Skin epidermis (tissue), 12 donors: ENCODE results near the gene RALBP1.
A peak's percentile ranks its signal among the peaks of the same experiment; 100 is the strongest.

ENCODE experiments used
- H3K27ac ChIP-seq, 21 experiments: fragments of 200-600 bp; sonication (generic) in 11 of 21; one replicate each; pipeline ENCODE4 v1.5.0; 2020; ENCODE audit warnings: mild to moderate bottlenecking in 3 of 21, inconsistent platforms in 2 of 21, moderate library complexity in 2 of 21
- H3K4me3 ChIP-seq, 7 experiments: fragments of 200-600 bp; sonication (generic) in 2 of 7; one replicate each; pipeline ENCODE4 v1.5.0; 2020; ENCODE audit warnings: inconsistent platforms in 2 of 7, mild to moderate bottlenecking in 2 of 7, moderate library complexity in 1 of 7

Gene RALBP1

DNA sequence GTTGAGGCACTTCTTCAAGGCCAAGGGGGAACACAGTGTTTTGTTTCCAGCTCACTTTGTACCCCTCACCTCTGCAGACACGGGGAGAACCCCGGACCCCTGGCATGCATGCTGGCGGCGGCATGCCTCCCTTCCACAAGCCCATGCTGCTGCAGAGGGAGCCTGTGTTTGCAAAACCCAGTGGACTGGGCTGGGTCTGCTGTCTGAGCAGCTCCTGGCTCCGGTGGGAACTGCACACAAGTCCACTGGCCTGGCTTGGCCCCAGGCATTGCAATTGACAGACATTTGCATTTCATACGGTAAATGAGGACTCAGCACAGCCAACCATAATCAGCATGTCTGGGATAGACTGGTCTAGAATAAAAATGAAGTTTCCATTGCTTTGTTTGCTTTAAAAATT, 62.4 kb downstream of the RALBP1 start:
- Histone ChIP-seq H3K27ac (no peak overlapping the region), H3K4me3 (no peak overlapping the region)

DNA sequence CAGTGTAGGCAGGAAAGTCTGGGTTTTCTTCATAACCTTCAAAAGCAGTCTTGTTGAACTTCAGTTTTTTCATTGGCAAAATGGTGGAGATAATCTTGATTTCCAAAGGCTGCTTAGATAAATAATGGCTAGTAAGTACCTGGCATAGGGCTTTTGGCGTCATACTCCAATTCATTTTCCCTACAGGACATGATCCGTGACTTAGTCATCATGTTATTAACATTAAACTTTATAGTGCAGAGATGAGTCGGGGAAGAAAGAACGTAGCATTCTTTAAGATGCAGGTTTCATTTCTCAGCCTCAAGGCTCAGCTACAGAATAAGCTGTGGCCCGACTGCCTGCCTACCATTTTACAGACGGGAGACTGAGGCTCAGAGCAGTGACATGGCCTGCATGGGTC, 64.0 kb downstream of the RALBP1 start:
- Histone ChIP-seq H3K27ac (no peak overlapping the region), H3K4me3 (no peak overlapping the region)

DNA sequence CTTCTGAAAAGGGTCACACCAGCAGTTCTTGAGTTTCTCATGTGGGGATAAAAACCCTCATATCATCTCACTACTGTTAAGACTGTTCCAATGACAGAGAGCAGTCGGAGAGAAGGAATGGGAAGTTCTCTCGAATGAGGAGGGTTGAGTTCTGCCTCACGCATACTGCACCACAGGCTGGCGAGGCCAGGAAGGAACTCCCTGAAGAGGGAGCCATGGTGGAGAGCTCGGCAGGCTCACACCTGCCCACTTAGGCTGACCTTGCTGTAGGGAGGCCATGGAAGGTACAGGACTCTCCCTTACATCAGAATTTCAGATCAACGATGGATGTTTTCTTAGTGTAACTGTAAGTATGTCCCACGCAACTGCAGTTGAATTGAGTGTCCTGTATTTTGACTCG, 64.6 kb downstream of the RALBP1 start:
- no peak overlapping the region for H3K27ac ChIP-seq
- no peak overlapping the region for H3K4me3 ChIP-seq

DNA sequence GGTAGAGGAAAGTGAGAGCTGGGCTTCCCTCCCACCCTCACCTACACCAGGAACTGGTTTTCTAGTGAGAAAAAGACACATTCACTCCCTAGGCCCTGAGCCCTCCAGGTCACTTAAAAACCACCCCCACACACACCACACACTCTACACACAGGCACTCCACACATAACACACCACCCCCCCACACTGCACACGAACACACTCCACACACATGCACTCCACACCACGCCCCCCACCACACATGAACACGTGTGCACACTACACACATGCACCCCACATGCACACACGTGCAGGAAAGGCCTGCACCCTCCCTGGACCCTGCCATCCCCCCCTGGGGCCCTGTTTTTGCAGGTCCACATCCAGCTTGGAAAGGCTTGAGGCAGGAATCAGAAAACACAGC, 67.6 kb downstream of the RALBP1 start:
- H3K27ac ChIP-seq: no peak overlapping the region
- no peak overlapping the region for H3K4me3 ChIP-seq

DNA sequence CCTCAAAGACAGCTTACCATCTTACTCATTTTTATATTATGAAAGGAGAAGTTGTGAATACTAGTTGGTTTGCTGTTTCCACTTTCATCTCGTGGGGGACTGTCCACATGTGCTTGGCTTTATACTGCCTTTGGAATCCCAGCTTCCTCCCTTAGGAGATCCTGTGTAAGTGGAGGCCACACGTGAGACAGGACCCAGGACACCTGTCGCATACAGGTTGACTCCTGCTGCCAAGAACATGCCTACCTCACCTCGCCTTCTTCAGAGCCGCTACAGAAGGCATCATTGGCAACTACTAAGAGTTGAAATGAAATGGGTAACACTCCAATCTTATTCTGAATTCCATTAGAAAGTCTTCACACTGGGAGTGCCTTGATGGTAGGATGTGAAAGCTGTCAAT, 69.7 kb downstream of the RALBP1 start:
- H3K27ac ChIP-seq: no peak overlapping the region
- no peak overlapping the region for H3K4me3 ChIP-seq

DNA sequence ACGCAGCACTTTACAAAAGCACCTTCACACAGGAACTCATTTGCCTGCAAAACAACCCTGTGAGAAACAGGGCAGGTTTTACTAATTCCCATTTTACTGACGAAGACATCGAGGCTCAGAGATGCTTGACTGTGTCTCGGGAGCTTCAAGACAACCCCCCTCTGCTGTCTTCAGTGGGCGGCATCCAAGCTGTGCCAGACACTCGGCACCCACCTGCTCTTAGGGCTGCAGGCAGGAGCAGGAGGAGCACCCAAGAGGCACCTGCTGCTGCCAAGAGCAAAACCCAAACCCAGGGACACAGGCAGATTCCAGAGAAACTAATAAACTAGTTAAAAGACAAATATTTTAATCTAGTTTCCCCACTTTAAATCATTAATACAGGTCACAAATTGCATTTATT, 71.2 kb downstream of the RALBP1 start:
- Histone ChIP-seq H3K27ac (no peak overlapping the region), H3K4me3 (no peak overlapping the region)

DNA sequence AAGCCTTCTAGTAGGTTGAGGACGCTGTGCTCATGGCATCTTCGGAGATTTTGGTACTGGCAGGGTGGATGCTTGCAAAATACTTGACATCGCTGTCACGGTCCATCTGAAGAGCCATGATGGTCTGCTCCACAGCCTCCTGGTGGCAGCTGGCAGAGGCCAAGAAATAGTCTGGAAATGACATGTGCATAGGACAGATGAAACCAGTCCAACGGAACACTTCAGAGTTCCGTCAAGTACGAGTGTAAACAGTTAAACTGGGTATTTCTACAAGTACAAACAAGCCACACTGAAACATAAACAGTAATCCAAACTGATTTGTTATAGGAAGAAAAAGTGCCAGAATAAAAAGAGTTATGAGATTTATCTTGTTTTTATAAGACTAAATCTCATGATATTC, 72.5 kb downstream of the RALBP1 start:
- Histone ChIP-seq H3K4me3 (no peak overlapping the region), H3K27ac (no peak overlapping the region)

DNA sequence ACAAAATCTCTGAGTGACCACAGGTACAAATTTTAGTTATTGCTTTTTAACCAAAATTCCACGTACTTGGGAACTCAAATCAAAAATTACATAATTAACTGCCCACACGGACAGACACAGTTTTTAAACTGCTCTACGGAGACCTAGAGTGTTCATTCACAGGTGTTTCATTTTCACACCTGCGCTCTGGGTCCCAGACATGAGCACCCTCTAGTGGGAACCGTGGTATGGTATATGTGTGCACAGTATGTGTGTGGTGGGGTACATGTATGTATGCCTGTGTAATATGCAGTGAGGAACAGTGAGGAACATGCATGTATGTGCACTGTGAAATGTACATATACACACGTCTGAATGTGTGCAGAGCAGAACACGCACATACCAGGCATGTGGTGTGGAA, 74.1 kb downstream of the RALBP1 start:
- Histone ChIP-seq H3K27ac (no peak overlapping the region), H3K4me3 (no peak overlapping the region)

DNA sequence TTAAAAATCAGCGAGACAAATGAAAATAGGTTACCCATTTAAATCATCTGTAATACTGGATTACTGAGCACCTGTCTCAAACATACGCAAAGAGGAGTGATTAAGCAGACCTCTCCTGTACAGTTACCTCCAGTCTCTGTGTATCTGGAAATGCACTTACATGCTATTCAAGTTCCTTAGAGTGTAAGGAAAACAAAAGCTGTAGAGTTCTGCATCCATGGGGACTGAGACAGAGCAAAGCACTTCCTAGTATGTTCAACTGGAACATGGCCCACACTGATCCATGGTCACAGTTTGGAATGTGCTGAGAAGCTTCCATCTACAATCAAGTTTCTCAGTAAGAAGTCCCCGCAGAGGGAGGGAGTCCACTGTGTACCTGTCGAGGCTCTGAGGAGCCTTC, 75.1 kb downstream of the RALBP1 start:
- Histone ChIP-seq H3K4me3 (no peak overlapping the region), H3K27ac (no peak overlapping the region)

DNA sequence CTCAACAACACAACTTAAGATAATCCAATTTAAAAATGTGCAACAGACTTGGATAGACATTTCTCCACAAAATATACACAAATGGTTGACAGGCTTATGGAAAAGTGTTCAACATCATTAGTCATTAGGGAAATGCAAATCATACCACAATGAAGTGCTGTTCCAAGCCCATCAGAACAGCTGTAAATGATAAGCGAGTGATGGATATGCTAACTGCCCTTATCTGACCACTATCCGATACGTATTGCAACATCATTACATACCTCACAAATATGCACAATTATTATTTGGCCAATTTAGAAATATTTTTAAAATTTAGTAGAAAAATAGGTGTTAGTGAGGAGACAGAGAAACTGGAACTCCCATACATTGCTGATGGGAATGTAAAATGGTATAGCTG, 76.9 kb downstream of the RALBP1 start:
- no peak overlapping the region for H3K4me3 ChIP-seq

DNA sequence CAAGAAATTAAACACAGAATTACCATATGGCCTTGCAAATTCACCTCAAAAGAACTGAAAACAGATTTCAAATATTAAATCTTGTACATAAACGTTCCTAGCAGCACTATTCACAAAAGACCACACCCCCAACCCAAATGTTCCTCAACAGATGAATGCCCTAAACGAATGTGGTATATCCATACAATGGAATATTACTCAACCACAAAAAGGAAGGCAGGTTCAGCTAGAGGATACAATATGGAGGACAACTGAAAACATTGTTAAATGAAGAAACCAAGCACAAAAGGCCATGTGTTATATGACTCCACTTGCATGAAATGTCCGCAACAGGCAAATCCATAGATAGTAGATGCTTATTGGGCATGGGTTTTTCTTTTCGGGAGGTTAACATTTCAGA, 77.3 kb downstream of the RALBP1 start:
- Histone ChIP-seq H3K27ac (no peak overlapping the region), H3K4me3 (no peak overlapping the region)

More for the DNA sequence above, 76.9 kb downstream of the RALBP1 start:
- H3K27ac ChIP-seq: no peak overlapping the region

DNA sequence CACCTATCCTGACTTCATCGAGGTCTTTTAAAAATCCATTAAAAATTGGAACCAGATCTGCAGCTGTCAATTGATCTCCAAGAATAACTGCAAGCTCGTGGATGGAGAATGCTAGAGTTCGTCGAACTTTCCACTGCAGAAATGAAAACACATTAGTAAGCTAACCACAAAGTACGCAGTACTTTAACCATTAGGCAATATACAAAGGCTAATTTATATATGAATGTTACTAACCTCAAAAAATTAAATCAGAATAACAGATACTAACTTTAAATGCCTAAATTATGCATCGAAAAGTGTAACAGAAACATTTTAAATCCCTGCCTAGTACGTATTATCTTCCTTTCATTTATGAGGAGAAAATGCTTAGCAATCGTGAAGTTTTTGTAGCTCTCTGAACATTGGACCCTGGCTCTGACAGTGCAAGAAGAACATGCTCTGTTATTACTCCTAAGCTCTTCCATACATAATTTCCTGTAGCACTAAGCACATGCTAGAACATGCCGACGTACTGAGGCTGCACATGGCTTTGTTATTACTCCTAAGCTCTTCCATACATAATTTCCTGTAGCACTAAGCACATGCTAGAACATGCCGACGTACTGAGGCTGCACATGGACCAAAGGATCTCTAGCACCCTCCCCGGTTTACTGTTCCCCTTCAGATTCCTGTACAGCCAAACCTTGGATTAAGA, 82.1 kb downstream of the RALBP1 start:
- H3K27ac ChIP-seq: no peak overlapping the region
- H3K4me3 ChIP-seq: no peak overlapping the region

DNA sequence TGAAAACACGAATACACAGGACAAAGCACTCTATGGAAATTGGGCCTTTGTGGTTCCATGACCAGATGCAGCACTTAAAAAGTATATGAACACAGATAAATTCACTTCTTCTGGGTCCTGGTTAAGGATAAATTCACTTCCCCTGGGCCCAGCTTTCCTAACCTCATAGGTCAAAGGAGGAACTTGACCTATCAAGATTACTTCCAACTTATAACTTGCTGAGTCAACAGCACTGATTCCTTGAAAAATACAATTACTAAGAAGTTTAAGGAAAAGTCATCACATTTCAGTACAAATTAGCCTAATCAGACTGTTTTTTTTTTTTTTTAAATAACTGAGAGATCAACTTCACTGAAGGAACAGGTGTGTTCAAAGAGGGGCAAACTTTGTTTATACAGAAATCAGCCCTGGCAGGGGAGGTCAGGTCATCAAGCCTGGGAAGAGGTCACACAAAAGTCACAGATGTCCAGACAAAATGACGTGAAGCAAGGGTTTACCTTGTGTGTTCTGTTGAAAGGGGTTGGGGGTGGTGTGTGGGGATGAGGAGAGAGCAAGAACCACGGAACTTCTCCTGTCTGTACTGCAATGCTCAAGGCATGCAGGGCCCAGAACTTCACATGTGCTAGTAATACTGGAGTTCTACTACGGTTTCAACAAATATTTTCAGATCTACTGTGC, 83.2 kb downstream of the RALBP1 start:
- Histone ChIP-seq H3K4me3 (no peak overlapping the region), H3K27ac (no peak overlapping the region)

DNA sequence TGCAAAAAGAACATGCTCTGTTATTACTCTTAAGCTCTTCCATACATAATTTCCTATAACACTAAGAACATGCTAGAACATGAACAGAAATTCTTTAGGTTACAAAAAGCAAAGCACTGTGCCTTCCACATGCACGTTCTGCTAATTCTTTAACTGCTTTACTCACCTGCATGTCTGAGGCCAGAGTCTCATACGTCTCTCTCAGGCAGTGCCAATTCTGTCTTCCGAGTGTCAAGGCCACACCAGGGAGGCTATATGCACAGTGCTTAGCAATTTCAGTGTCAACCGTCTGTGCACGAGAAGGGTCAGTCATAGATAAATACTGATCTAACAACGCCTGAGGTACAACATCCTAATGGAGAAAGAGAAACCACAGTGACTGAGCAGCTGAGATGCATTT, 83.9 kb downstream of the RALBP1 start:
- no peak overlapping the region for H3K27ac ChIP-seq
- no peak overlapping the region for H3K4me3 ChIP-seq

DNA sequence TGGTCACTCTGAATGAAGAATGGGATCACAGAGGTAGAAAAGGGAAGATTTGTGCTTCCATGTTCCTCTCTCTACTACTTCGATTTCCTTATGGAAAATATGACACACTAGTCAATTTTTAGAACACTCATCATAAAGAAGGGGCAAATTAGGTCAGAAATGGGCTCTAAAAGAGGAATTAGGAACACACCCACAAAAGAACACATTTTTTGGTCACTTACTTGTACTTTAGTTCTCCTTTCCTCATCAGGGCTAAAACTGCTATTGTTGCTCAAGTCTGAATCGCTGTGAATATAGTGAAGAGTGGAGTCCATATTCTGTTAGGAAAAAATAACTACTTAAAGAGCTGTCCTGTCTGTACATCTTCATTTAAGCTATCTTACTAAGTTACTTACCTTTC, 86.4 kb downstream of the RALBP1 start:
- no peak overlapping the region for H3K27ac ChIP-seq

DNA sequence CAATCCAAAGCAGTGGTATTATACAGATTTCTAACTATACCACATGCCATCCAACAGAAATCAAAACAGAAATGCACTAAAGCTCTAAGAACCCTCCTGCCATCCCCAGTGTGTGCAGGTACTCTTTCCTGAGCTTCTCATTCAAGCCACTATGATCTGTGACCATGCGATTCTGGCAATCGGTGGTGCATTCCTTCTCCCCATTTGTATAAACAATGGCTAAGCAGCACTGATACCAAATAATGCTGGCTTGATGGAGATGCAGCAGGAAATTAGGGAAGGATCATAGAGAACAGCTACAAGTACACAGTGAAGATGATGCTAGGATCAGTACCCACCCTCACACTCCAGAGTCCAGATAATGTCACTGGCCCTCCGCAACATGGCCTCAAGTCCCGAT, 87.3 kb downstream of the RALBP1 start:
- H3K27ac ChIP-seq: peak overlapping the region in 1 of 21 experiments; percentile 18
- H3K4me3 ChIP-seq: no peak overlapping the region

More for the DNA sequence above, 86.4 kb downstream of the RALBP1 start:
- H3K4me3 ChIP-seq: no peak overlapping the region

DNA sequence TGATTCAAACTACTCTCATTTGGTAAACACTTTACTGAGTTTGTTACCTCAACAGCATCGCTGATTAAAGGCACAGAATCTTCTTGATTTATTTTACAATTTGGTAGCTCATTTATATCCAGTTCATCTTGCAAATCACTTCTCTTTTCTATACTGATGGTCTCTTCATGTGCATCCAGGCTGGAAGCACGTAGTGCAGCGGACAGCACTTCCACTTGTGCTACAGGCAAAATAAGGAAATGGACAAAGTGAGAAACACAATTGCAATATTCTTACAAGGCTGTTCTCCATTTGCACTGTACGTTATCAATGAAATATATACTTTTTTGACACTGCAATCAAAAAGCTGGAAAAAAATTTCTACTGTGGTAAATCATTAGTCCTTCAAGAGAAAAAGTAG, 88.0 kb downstream of the RALBP1 start:
- H3K4me3 ChIP-seq: no peak overlapping the region
- H3K27ac ChIP-seq: peak overlapping the region in 1 of 21 experiments; percentile 18

DNA sequence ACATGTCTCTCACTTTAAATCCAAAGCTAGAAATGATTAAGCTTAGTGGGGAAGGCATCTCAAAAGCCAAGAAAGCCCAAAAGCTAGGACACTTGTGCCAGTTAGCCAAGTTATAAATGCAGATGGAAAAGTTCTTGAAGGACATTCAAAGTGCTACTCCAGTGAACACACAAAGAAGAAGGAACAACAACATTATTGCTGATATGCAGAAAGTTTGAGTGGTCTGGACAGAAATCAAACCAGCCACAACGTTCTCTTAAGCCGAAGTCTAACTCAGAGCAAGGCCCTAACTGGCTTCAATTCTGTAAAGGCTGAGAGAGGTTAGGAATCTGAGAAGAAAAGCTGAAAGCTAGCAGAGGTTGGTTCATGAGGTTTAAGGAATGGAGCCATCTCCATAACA, 90.1 kb downstream of the RALBP1 start:
- H3K27ac ChIP-seq: no peak overlapping the region
- no peak overlapping the region for H3K4me3 ChIP-seq

DNA sequence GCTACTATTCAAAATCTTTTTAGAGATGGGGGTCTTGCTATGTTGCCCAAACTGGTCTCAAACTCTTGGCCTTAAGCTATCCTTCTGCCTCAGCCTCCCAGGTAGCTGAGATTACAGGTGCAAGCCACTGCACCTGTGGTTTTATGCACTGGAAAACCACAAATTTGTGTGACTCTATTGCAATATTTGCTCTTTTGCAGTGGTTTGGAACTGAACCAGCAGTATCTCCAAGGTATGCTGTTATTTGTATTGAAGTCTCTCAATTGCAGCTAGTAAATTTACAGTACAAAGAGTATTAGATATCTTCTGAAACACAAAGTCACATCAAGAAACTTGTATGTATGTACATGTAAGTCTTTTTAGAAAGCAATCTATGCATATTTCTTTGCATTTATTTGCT, 92.9 kb downstream of the RALBP1 start:
- no peak overlapping the region for H3K4me3 ChIP-seq
- H3K27ac ChIP-seq: no peak overlapping the region

DNA sequence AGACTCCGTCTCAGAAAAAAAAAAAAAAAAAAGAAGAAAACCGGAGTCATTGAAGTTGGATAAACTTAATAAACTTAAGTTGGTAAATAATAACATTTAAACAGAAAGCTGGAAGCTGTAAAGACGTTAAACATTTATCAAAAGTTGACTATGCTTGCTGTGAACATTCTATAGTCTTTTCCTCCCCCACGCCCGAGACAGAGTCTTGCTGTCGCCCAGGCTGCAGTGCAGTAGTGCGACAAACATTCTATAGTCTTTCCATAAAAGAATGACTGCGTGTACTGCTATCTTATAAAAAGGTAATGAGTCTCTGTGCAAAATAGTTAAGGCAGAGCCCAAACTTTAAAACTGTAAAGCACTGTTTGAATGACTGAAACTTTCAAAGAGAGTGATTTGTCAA, 93.9 kb downstream of the RALBP1 start:
- Histone ChIP-seq H3K27ac (no peak overlapping the region), H3K4me3 (no peak overlapping the region)

DNA sequence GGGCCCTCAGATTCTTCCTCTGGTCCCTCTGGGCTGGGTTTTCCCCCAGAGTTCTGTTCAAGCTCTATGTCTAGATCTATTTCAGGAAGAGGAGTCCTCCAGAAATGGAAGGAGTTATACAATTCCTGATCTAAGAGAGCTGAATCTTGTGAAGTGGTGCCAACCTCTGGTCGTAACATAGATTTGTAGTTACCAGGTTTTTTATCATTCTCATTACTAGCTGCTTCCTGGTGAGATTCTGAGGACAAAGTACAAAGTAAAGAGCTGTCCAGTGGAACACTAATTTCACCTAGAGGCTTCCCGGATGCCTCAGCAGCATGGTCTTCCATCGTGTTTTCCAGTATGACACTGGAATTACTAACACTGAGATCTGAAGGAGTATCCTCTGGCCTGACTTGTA, 94.9 kb downstream of the RALBP1 start:
- Histone ChIP-seq H3K4me3 (no peak overlapping the region), H3K27ac (no peak overlapping the region)

DNA sequence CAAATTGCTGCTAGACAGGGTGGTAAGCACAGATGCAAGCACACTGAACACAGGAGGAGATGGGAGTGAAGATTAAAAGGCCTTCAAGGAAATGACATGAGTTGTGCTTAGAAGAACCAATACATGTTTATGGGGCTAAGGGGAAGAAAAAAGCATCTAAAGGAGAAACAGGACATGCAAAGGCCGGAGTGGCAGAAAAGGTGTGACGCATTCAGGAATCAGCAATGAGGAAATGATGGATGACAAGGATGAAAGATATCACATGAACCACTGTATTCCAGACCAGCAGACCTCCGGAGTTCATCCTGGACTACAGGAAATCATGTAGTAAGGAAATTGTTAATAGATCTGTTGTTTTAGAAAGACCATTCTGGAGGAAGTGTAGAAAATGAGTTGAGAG, 96.2 kb downstream of the RALBP1 start:
- Histone ChIP-seq H3K4me3 (no peak overlapping the region), H3K27ac (no peak overlapping the region)
